NCI-H187 (cell line): Measurements from ENCODE around the gene MED29.

ENCODE experiments used
- DNase-seq, 2 experiments: peaks; one replicate each; lab custom pipeline; 2025; lab: John Stamatoyannopoulos, UW

Gene MED29

GRCh38 chr19:39398297-39398864 lies 7.2 kb downstream of the MED29 start:
- DNase-seq = no peak

DNA sequence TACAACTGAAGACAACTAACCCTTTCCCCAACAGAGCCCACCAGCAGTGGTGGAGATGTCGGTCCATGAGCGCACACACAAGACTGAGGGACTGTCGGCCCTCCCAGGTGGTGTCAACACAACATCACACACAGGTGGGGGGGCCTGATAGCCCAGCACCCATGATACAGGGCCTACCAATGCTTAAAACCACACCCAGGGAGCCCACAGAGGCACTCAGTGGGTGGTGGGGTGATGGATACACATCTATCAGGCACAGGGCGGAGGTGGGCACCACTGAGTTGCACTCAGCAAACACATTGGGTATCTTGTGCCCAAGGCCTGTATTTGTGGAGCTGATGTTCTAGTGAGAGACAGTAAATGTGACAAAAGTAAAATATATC lies 8.5 kb downstream of the MED29 start:
- no peak for DNase-seq

GRCh38 chr19:39400061-39400460 lies 8.9 kb downstream of the MED29 start:
- no peak for DNase-seq

DNA sequence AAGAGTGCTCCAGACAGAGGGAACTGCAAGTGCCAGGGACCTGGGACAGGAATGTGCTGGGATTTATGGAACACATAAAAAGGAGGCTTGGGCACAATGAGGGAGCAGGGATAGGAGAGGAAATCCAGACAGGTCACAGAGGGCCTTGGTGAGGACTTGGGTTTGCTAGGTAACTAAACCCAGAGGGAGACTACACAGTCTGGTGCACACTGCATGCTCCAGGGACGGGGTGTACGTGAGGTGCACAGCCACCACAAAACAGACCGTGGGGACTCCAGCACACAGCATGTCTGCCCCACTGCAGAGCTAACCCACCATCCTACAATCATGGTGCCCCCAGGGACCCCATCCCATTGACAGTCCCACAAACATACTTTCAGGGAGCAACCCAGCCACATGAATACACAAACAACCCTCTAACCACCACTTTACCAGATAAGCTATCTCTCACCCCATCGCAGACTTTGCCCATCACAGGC lies 9.9 kb downstream of the MED29 start:
- DNase-seq = no peak

DNA sequence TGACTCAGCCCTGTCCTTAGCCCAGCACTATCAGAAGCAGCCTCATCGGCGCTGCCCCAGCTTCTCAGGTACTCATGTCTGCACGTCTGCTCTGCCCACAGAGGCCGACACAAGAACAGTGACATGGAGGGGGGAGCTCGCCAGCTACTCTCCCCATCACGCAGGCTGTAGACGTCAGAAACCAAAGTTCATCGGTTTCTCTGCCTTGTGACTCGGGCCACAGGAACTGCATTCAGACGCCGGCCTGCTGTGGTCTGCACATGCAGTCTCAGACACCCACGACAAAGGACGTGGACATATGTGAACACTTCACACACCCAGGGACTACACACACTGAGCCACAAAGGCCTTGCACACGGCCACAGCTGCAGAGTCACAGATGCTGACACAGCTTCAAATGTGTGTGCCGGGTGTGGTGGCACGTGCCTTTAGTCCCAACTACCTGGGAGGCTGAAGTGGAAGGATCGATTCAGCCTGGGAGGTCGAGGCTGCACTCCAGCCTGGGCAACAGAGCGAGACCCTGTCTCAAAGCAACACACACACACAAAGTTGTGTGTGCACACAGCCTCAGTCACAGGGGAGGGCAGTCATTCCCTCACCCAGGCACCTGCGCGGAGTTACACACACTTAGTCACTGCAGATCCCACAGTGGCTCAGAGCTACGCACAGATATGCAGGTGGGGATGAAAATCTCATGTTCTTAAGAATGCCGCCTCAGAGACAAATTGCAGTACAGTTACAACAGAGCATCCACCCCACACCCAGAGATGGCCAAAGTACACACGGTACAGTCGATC lies 10.6 kb downstream of the MED29 start:
- DNase-seq = no peak

- DNase-seq = peak; percentile 50 to 51
These were observed 11.4 kb downstream of the MED29 start for GRCh38 chr19:39402346-39403300.

DNA sequence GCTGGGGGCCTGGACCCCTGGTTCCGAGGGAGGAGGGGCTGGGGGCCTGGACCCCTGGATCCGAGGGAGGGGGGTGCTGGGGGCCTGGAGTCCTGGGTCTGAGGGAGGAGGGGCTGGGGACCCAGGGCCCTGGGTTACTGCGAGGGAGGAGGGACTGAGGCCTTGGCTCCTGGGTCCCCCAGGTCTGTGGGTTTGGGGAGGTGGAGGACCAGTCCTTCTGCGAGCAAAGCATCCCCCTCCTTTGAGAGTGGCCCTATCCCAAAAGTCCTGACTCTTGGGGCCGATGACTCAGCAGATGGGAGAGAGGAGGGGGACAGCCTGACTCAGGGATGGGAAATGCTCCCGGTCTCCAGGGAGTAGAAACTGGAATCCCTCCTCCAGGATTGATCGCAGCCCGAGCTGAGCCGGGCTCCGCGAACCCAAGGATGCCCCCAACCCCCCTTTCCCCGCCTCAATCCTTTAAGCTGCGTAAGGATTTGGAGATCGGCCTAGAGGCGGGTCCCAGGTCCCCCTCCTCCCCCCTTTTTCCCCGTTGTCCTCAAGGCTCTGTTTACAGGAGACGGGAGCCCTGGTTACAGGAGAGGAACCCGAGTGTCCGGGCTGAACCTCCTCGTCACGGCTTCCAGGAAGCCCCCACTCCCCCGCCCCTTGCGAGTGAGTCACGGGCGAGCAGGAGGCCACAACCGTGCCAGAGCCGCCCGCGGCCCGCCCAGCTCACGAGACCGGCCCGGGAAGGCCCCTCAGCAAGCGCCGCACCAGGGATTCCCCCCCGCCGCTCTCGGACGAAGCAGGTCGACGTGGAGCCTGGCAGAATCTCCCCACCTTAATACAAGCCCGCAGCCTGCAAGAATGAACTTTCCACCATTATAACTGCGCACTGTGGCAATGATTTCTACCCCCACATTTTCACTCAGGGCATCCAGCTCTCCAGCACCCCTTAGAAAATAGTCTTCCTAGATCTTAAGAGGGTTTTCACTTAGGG lies 12.4 kb downstream of the MED29 start:
- DNase-seq = peak in 1 of 2 experiments; percentile 12

DNA sequence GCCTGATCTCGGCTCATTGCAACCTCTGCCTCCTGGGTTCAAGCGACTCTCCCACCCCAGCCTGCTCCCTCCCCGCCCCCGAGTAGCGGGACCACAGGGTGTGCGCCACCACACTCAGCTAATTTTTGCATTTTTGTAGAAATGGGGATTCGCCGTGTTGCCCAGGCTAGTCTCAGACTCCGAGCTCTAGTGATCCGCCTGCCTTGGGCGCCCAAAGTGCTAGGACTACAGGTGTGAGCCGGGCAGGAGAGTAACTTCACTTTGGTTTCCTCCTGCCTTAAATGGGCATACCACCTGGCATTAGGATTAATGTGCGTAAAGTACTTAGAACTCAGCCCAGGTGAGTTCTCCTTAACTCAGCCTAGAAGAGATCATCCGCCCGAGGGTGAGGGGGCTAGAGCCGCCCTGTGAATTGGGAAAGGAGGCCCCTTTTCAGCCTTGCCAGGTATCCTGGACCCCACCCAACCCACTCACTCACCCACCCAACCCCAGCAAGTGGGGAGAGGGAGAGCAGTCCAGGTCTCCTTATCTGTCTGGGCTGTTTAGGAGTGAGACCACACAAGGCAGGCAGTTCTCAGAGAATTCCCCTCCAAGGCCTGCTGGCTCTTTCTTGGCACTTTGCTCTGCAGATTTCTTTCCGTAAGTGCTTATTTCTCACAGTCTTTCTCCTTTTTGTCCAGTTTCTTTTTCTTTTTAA lies 14.2 kb downstream of the MED29 start:
- no peak for DNase-seq

GRCh38 chr19:39405958-39406655 lies 14.9 kb downstream of the MED29 start:
- DNase-seq = no peak

GRCh38 chr19:39406656-39407409 lies 15.7 kb downstream of the MED29 start, which contains the start of gene ZFP36:
TSS of gene ZFP36 (plus strand) at chr19:39406847. CDS start at chr19:39406905, 58 bp downstream.
- DNase-seq = no peak

- no peak for DNase-seq
These were observed 16.2 kb downstream of the MED29 start for GRCh38 chr19:39407410-39407659.

DNA sequence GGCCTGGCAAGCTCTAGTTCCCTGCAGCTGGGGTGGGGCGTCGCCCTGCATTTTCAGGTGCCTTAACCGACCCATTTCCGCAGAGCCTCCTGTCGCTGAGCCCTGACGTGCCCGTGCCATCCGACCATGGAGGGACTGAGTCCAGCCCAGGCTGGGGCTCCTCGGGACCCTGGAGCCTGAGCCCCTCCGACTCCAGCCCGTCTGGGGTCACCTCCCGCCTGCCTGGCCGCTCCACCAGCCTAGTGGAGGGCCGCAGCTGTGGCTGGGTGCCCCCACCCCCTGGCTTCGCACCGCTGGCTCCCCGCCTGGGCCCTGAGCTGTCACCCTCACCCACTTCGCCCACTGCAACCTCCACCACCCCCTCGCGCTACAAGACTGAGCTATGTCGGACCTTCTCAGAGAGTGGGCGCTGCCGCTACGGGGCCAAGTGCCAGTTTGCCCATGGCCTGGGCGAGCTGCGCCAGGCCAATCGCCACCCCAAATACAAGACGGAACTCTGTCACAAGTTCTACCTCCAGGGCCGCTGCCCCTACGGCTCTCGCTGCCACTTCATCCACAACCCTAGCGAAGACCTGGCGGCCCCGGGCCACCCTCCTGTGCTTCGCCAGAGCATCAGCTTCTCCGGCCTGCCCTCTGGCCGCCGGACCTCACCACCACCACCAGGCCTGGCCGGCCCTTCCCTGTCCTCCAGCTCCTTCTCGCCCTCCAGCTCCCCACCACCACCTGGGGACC lies 16.6 kb downstream of the MED29 start:
- no peak for DNase-seq

- no peak for DNase-seq
These were observed 17.4 kb downstream of the MED29 start for GRCh38 chr19:39408392-39409207.

DNA sequence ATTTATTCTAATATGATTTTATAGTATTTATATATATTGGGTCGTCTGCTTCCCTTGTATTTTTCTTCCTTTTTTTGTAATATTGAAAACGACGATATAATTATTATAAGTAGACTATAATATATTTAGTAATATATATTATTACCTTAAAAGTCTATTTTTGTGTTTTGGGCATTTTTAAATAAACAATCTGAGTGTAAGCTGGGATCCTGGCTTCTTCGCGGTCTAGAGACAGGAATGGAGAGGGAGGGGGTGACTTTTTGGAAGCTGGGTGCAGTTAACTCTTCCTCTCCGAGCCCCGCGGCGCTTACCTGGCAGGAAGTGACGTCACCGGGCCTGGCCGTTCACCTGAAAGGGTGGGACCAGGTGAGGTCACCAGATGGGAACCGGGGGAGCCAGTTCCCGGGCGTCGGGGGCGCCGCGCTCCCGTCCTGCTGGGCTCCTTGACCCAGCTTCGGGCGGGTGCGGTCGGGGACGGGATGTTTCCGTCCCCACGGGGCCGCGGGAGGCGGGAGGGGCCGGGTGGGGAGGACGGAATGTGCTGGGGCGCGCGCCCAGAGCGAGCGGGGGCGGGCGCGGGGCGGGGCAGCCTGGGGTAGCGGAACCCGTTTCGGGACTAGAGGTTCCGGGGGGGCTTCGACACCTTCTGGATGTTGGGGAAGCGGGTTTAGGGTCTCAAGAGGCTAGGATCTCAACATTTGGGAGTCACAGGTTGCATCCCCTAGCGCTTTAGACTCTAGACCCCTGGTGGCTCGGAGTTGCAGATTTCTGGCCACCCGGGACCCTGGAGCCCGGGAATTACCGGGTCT lies 18.2 kb downstream of the MED29 start:
- DNase-seq = peak; percentile 60 to 89

- DNase-seq = no peak
These were observed 19.0 kb downstream of the MED29 start for GRCh38 chr19:39410017-39410830.

- no peak for DNase-seq
These were observed 19.6 kb downstream of the MED29 start for GRCh38 chr19:39410831-39411080.
